H1 (cell line): ENCODE measurements around the gene TLE4. TPM values are rescaled to one million over a fixed set of nuclear protein-coding genes. Genes with fewer than 3 reads are reported as not detected.

ENCODE experiments used
- CTCF ChIA-PET: fragments of 300-600 bp; sonication (Branson Sonifier 250); formaldehyde crosslinking; loops from one replicate; lab custom pipeline; 2021; ENCODE audit not compliant: partially characterized antibody; lab: Charles Lee
- POLR2A ChIA-PET: fragments of 300-600 bp; sonication (Branson Sonifier 250); formaldehyde crosslinking; loops from one replicate; lab custom pipeline; 2021; ENCODE audit warnings: inconsistent platforms; ENCODE audit not compliant: partially characterized antibody; lab: Charles Lee
- DNase-seq, 2 experiments: peaks; one replicate each; pipeline versions ENCODE4 v3.0.0 to v3.0.0-alpha.2; 2010 to 2022; ENCODE audit warnings: low spot score in 2 of 2, low read depth in 1 of 2, mixed read lengths in 1 of 2
- FAIRE-seq: peaks from 2 replicates; lab custom pipeline; 2011; peaks lifted over from hg19 to GRCh38; lab: Jason Lieb, UNC
- H2AFZ ChIP-seq: 2 replicates; pipeline ENCODE4 v1.8.1; 2012; ENCODE audit warnings: low read length, inconsistent platforms
- H2AK5ac ChIP-seq: 2 replicates; pipeline ENCODE4 v1.6.1; 2013; ENCODE audit warnings: low read depth, low read length
- H2BK120ac ChIP-seq: replicated peaks from 2 replicates; pipeline ENCODE3; 2013; ENCODE audit warnings: low read depth, low read length, inconsistent platforms
- H2BK12ac ChIP-seq: 2 replicates; pipeline ENCODE4 v1.6.1; 2013; ENCODE audit warnings: low read depth, low read length
- H2BK15ac ChIP-seq: 2 replicates; pipeline ENCODE4 v1.6.1; 2013; ENCODE audit warnings: low read length
- H2BK20ac ChIP-seq: 2 replicates; pipeline ENCODE4 v1.6.1; 2013; ENCODE audit warnings: low read length
- H2BK5ac ChIP-seq: 2 replicates; pipeline ENCODE4 v1.6.1; 2013; ENCODE audit warnings: low read depth, low read length
- H3K14ac ChIP-seq: 2 replicates; pipeline ENCODE4 v1.6.1; 2013; ENCODE audit warnings: inconsistent platforms; ENCODE audit not compliant: insufficient read length
- H3K18ac ChIP-seq: 2 replicates; pipeline ENCODE4 v1.6.1; 2013; ENCODE audit warnings: low read length; ENCODE audit errors: extremely low read depth
- H3K23ac ChIP-seq: 2 replicates; pipeline ENCODE4 v1.6.1; 2013; ENCODE audit warnings: inconsistent platforms; ENCODE audit not compliant: insufficient read length
- H3K23me2 ChIP-seq: 2 replicates; pipeline ENCODE4 v1.6.1; 2013; ENCODE audit warnings: low read depth, low read length
- H3K27ac ChIP-seq: 2 replicates; pipeline ENCODE4 v1.6.1; 2011; ENCODE audit warnings: low read depth, low read length, inconsistent platforms
- H3K27me3 ChIP-seq, 4 experiments: replicated peaks in 1 of 4; 1 replicate in 1 of 4; 2 replicates in 3 of 4; pipeline versions ENCODE4 v1.6.1 to v1.8.1; 2011 to 2013; ENCODE audit warnings: low read length in 3 of 4, mild to moderate bottlenecking in 3 of 4, inconsistent platforms in 2 of 4, mixed read lengths in 2 of 4, moderate library complexity in 1 of 4; ENCODE audit not compliant: control insufficient read depth in 3 of 4, insufficient read depth in 3 of 4; ENCODE audit errors: extremely low read depth in 1 of 4
- H3K36me3 ChIP-seq, 4 experiments: 2 replicates each; pipeline versions ENCODE4 v1.6.1 to v1.8.1; 2011 to 2013; ENCODE audit warnings: mild to moderate bottlenecking in 4 of 4, low read length in 3 of 4, moderate library complexity in 2 of 4, control low read depth in 1 of 4, inconsistent platforms in 1 of 4; ENCODE audit not compliant: insufficient read depth in 4 of 4, control insufficient read depth in 2 of 4
- H3K4ac ChIP-seq: replicated peaks from 2 replicates; pipeline ENCODE3; 2013; ENCODE audit warnings: low read length, low read depth, mixed read lengths, inconsistent platforms; ENCODE audit not compliant: insufficient read length
- H3K4me1 ChIP-seq, 4 experiments: replicated peaks in 1 of 4; 1 replicate in 1 of 4; 2 replicates in 3 of 4; pipeline versions ENCODE4 v1.6.1 to v1.8.1; 2011 to 2013; ENCODE audit warnings: low read length in 3 of 4, inconsistent platforms in 2 of 4, mixed read lengths in 1 of 4; ENCODE audit not compliant: insufficient read depth in 4 of 4, control insufficient read depth in 3 of 4
- H3K4me2 ChIP-seq, 2 experiments: 2 replicates each; pipeline versions ENCODE4 v1.6.1 to v1.8.1; 2011 to 2013; ENCODE audit warnings: low read depth in 2 of 2, low read length in 2 of 2, control low read depth in 1 of 2, inconsistent platforms in 1 of 2, mild to moderate bottlenecking in 1 of 2; ENCODE audit not compliant: insufficient read depth in 1 of 2
- H3K4me3 ChIP-seq, 4 experiments: fragments of 200-600, 300-600 bp in 1 of 4; sonication (generic), shearing (Covaris generic), sonication (Bioruptor Twin) in 1 of 4; 2 replicates each; pipeline versions ENCODE4 v1.5.1 to v1.8.1; 2011 to 2016; ENCODE audit warnings: low read length in 4 of 4, low read depth in 3 of 4, control low read depth in 2 of 4, inconsistent platforms in 2 of 4, mild to moderate bottlenecking in 2 of 4, mixed read lengths in 1 of 4, moderate library complexity in 1 of 4; ENCODE audit not compliant: insufficient read depth in 2 of 4; ENCODE audit errors: extremely low read depth in 1 of 4
- H3K56ac ChIP-seq: replicated peaks from 2 replicates; pipeline ENCODE3; 2013; ENCODE audit warnings: low read depth, mild to moderate bottlenecking, mixed read lengths, low read length, inconsistent platforms; ENCODE audit not compliant: insufficient read length
- H3K79me1 ChIP-seq: 2 replicates; pipeline ENCODE4 v1.6.1; 2013; ENCODE audit warnings: low read depth, low read length, control low read depth
- H3K79me2 ChIP-seq, 2 experiments: 2 replicates each; pipeline versions ENCODE4 v1.6.1 to v1.8.1; 2012 to 2013; ENCODE audit warnings: low read length in 2 of 2, mild to moderate bottlenecking in 2 of 2, inconsistent platforms in 1 of 2; ENCODE audit not compliant: insufficient read depth in 2 of 2, control insufficient read depth in 1 of 2
- H3K9ac ChIP-seq, 4 experiments: replicated peaks in 1 of 4; 1 replicate in 1 of 4; 2 replicates in 3 of 4; pipeline versions ENCODE4 v1.6.1 to v1.8.1; 2011 to 2013; ENCODE audit warnings: low read depth in 3 of 4, low read length in 3 of 4, control low read depth in 2 of 4, mild to moderate bottlenecking in 2 of 4, moderate library complexity in 2 of 4, inconsistent platforms in 1 of 4; ENCODE audit errors: extremely low read depth in 1 of 4
- H3K9me3 ChIP-seq, 2 experiments: 2 replicates each; pipeline versions ENCODE4 v1.6.1 to v1.8.1; 2012 to 2013; ENCODE audit warnings: mild to moderate bottlenecking in 2 of 2, moderate library complexity in 2 of 2, control low read depth in 1 of 2, inconsistent platforms in 1 of 2, low read depth in 1 of 2, low read length in 1 of 2, mixed read lengths in 1 of 2; ENCODE audit not compliant: insufficient read depth in 2 of 2
- H4K20me1 ChIP-seq, 2 experiments: replicated peaks in 1 of 2; 2 replicates each; pipeline versions ENCODE3 to v1.8.1; 2011 to 2013; ENCODE audit warnings: inconsistent platforms in 2 of 2, low read length in 2 of 2, mild to moderate bottlenecking in 1 of 2; ENCODE audit not compliant: insufficient read depth in 2 of 2, control insufficient read depth in 1 of 2
- H4K5ac ChIP-seq: 2 replicates; pipeline ENCODE4 v1.6.1; 2013; ENCODE audit warnings: low read length, low read depth, mixed read lengths, inconsistent platforms; ENCODE audit not compliant: insufficient read length
- H4K8ac ChIP-seq: 2 replicates; pipeline ENCODE4 v1.8.0; 2013; ENCODE audit warnings: mild to moderate bottlenecking, moderate library complexity, low read length, inconsistent platforms; ENCODE audit not compliant: insufficient read depth; ENCODE audit errors: extremely low read depth
- H4K91ac ChIP-seq: replicated peaks from 2 replicates; pipeline ENCODE3; 2013; ENCODE audit warnings: low read length, mixed read lengths, inconsistent platforms; ENCODE audit not compliant: insufficient read length
- BACH1 ChIP-seq: IDR thresholded peaks from 2 replicates; pipeline ENCODE4 v1.6.1; 2012; ENCODE audit warnings: low read length, improper control_type of control experiment
- CBX5 ChIP-seq: fragments of 300-800, 300-1000 bp; sonication (generic); IDR thresholded peaks from 2 replicates; pipeline ENCODE4 v1.7.1; 2016; ENCODE audit warnings: antibody characterized with exemption, low read length, low read depth
- EGR1 ChIP-seq: IDR thresholded peaks from 2 replicates; pipeline ENCODE4 v1.6.1; 2011; ENCODE audit warnings: low read depth, low read length, borderline replicate concordance
- EZH2 ChIP-seq: fragments of 200-600 bp; sonication (generic); IDR thresholded peaks from 2 replicates; pipeline ENCODE4 v1.7.1; 2012; ENCODE audit warnings: low read depth, mild to moderate bottlenecking, moderate library complexity, low read length, inconsistent platforms; ENCODE audit not compliant: severe bottlenecking
- FOSL1 ChIP-seq: IDR thresholded peaks from 2 replicates; pipeline ENCODE4 v1.6.1; 2011; ENCODE audit warnings: mild to moderate bottlenecking, low read depth, low read length, moderate library complexity; ENCODE audit not compliant: insufficient read depth
- GABPA ChIP-seq: IDR thresholded peaks from 2 replicates; pipeline ENCODE4 v1.6.1; 2011; ENCODE audit warnings: mild to moderate bottlenecking, low read length, moderate library complexity, borderline replicate concordance; ENCODE audit not compliant: insufficient read depth
- GTF2F1 ChIP-seq: IDR thresholded peaks from 2 replicates; pipeline ENCODE4 v1.6.1; 2012; ENCODE audit warnings: low read depth, low read length, improper control_type of control experiment, borderline replicate concordance
- HDAC2 ChIP-seq, 2 experiments: fragments of 300-600 bp in 1 of 2; sonication (generic) in 1 of 2; IDR thresholded peaks; 2 replicates each; pipeline ENCODE4 v1.6.1; 2011 to 2012; ENCODE audit warnings: low read depth in 2 of 2, low read length in 2 of 2, mild to moderate bottlenecking in 2 of 2, moderate library complexity in 2 of 2, borderline replicate concordance in 1 of 2, inconsistent platforms in 1 of 2
- JUND ChIP-seq: IDR thresholded peaks from 2 replicates; pipeline ENCODE4 v1.6.1; 2011; ENCODE audit warnings: mild to moderate bottlenecking, improper control_type of control experiment, low read length
- NANOG ChIP-seq: IDR thresholded peaks from 2 replicates; pipeline ENCODE4 v1.6.1; 2011; ENCODE audit warnings: low read length, low read depth, mild to moderate bottlenecking, inconsistent platforms; ENCODE audit not compliant: insufficient read depth, poor library complexity, severe bottlenecking
- NRF1 ChIP-seq: IDR thresholded peaks from 2 replicates; pipeline ENCODE4 v1.6.1; 2011; ENCODE audit warnings: mild to moderate bottlenecking, low read depth, low read length, improper control_type of control experiment
- SIN3A ChIP-seq, 2 experiments: IDR thresholded peaks in 1 of 2; conservative IDR thresholded peaks in 1 of 2; 2 replicates each; pipeline ENCODE4 v1.6.1; 2011 to 2012; ENCODE audit warnings: low read length in 2 of 2, improper control_type of control experiment in 1 of 2, low read depth in 1 of 2, mild to moderate bottlenecking in 1 of 2
- SP4 ChIP-seq: IDR thresholded peaks from 2 replicates; pipeline ENCODE4 v1.6.1; 2012; ENCODE audit warnings: low read length, inconsistent platforms
- TCF12 ChIP-seq: IDR thresholded peaks from 2 replicates; pipeline ENCODE4 v1.6.1; 2011; ENCODE audit warnings: low read depth, mild to moderate bottlenecking, low read length
- whole genome bisulfite sequencing, 2 experiments: shearing (Covaris generic) in 1 of 2; methylation state at CpG; one replicate each; pipeline versions ENCODE4 v1.1.6 to v1.1.7; 2013 to 2015; ENCODE audit warnings: low lambda C conversion rate in 2 of 2, mixed read lengths in 2 of 2, inconsistent platforms in 1 of 2, low coverage in 1 of 2, missing lambda C conversion rate in 1 of 2; ENCODE audit not compliant: insufficient replicate concordance in 2 of 2, insufficient coverage in 1 of 2, insufficient read length in 1 of 2; ENCODE audit errors: extremely low coverage in 1 of 2, missing lambda C conversion rate in 1 of 2; 5-methylcytosine and 5-hydroxymethylcytosine counted together
- polyA plus RNA-seq, 7 experiments: library from polyadenylated mRNA; depleted of rRNA in 3 of 7; stranded (reverse) in 5 of 7; unstranded in 2 of 7; fragments of >200 nt in 5 of 7; fragments of 200-250 nt in 2 of 7; gene quantifications; 1 replicate in 5 of 7; 2 replicates in 1 of 7; 4 replicates in 1 of 7; pipeline versions ENCODE4 v1.2.1 to v1.2.3, GENCODE V29; 2011 to 2013; ENCODE audit warnings: missing spikeins in 2 of 7, mixed read lengths in 2 of 7
- total RNA-seq: library from RNA; stranded (reverse); fragmentation: NEBNext Ultra II Directional; extraction: Animal tissue kit (Norgen Biotek cat#: 25700); gene quantifications from 2 replicates; pipeline ENCODE4 v1.2.1, GENCODE V29; 2021

TLE4 gene
- total and polyA plus RNA-seq, 2 of the 8 experiments (the other 6 are each of a cell fraction or from before 2014, with no cell fraction given), result 32.4 to 36.9 TPM

DNA sequence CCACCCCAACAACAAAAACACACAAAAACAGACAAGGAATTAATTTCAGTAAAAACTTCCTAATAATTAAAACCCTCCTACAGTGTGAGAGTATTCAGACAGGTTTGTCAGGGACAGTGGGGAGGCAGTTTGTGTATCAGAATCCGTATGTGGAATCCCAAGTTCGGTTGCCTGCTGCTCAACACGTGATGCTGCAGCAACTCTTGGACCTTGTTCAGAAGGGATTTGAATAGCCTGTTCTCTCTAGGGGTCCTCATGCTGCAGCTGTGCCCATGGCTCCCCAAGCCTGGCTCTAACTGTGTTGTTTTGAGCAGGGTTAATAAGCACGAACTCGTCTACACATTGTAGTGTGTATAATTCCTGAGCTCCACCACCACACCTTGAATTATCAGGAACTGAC lies 28.7 kb downstream of the TLE4 start:
- H2BK5ac ChIP-seq, result no peak overlapping the region
- ChIA-PET CTCF (interaction anchor here (1.2 to 1.3 kb wide), 2 partner anchors 9 kb away, joined by 3 read pairs; no protein-coding TSS in a partner anchor), POLR2A (interaction anchor here (1.0 kb wide), 1 partner anchor 16 kb away, joined by 3 read pairs; no protein-coding TSS in a partner anchor)
- H3K14ac ChIP-seq, result no peak overlapping the region
- H4K91ac ChIP-seq, result no peak overlapping the region
- H3K23ac ChIP-seq, result no peak overlapping the region
- FAIRE-seq (no peak), DNase-seq (no peak)
- no peaks in the 10 kb centered on the region for H3K9me3 ChIP-seq
- no peaks in the 10 kb centered on the region for H3K27me3 ChIP-seq
- H3K4me2 ChIP-seq, result no peak overlapping the region
- H2BK15ac ChIP-seq, result no peak overlapping the region
- H3K56ac ChIP-seq, result no peak overlapping the region
- peaks cover 0 to 3% (median 0%) of the 10 kb centered on the region in 4 experiments; a peak in 1 of 7 replicates for H3K4me1 ChIP-seq
- peaks cover 0 to 3% of the 10 kb centered on the region in 2 experiments for H4K20me1 ChIP-seq
- peaks cover 0 to 10% (median 1%) of the 10 kb centered on the region in 4 experiments; a peak in 2 of 8 replicates for H3K36me3 ChIP-seq
- H3K18ac ChIP-seq, result no peak overlapping the region
- H3K27ac ChIP-seq, result no peak overlapping the region
- H4K5ac ChIP-seq, result no peak overlapping the region
- H2AFZ ChIP-seq, result no peak overlapping the region
- no peak overlapping the region for H3K4ac ChIP-seq
- no peak overlapping the region for H2AK5ac ChIP-seq
- no peak overlapping the region for H3K4me3 ChIP-seq
- H2BK20ac ChIP-seq, result no peak overlapping the region
- peaks cover 0 to 34% of the 10 kb centered on the region in 2 experiments; a peak in 2 of 4 replicates for H3K79me2 ChIP-seq
- no peaks in the 10 kb centered on the region for H3K23me2 ChIP-seq
- no peaks in the 10 kb centered on the region; the same call in none of the 2 replicates for H3K79me1 ChIP-seq
- no peak overlapping the region for H2BK12ac ChIP-seq
- no peak overlapping the region for H4K8ac ChIP-seq
- no peak overlapping the region for H3K9ac ChIP-seq
- no peak overlapping the region for H2BK120ac ChIP-seq
- whole genome bisulfite sequencing, 2 experiments, result 94% methylated on average over 5 of the region's 5 CpGs; no CpG with 5 or more reads in 1 of the 2 experiments
- TF ChIP-seq JUND (no peak), TCF12 (no peak), GTF2F1 (no peak), FOSL1 (no peak), NRF1 (no peak), CBX5 (no peak), HDAC2 (IDR thresholded peaks at IDR 0.05; ENCODE audit: borderline replicate concordance in 1 of 2, low read depth in 2 of 2, low read length in 2 of 2) (no peak), EGR1 (no peak), BACH1 (no peak), GABPA (no peak), NANOG (no peak), SP4 (no peak), SIN3A (conservative IDR thresholded peaks at IDR 0.05 in 1 of 2, IDR thresholded peaks at IDR 0.05 in 1 of 2; ENCODE audit: low read depth in 1 of 2, low read length in 2 of 2) (no peak), EZH2 (no peak)
